Measurements from ENCODE around the gene NMT1. TPM values are rescaled to one million over a fixed set of nuclear protein-coding genes. Genes with fewer than 3 reads are reported as not detected.

Gene NMT1
- polyA plus RNA-seq, 1 donor from 2014 or later: 84.4 TPM

Other genes with a start within 250 kb of the NMT1 start
- 0.15 TPM for gene GJC1, start 231.0 kb upstream of the NMT1 start, polyA plus RNA-seq
- not detected for gene HIGD1B, start 213.4 kb upstream of the NMT1 start, polyA plus RNA-seq
- 67.1 TPM for gene EFTUD2, start 161.9 kb upstream of the NMT1 start, polyA plus RNA-seq
- gene GFAP, start 145.8 kb upstream of the NMT1 start, polyA plus RNA-seq: 0.45 TPM
- gene KIF18B, start 113.5 kb upstream of the NMT1 start, polyA plus RNA-seq: not detected
- not detected for gene C1QL1, start 93.0 kb upstream of the NMT1 start, polyA plus RNA-seq
- 13.8 TPM for gene DCAKD, start 9.7 kb upstream of the NMT1 start, polyA plus RNA-seq
- not detected for gene PLCD3, start 71.2 kb downstream of the NMT1 start, polyA plus RNA-seq
- 17.6 TPM for gene ACBD4, start 74.4 kb downstream of the NMT1 start, polyA plus RNA-seq
- gene HEXIM1, start 87.2 kb downstream of the NMT1 start, polyA plus RNA-seq: 3.6 TPM
- gene HEXIM2, start 100.6 kb downstream of the NMT1 start, polyA plus RNA-seq: 6.3 TPM
- gene FMNL1, start 160.6 kb downstream of the NMT1 start, polyA plus RNA-seq: 36.5 TPM
- gene SPATA32, start 200.8 kb downstream of the NMT1 start, polyA plus RNA-seq: 0.34 TPM

All from IgD-negative memory B cell (primary cell).